Stimulated activated memory B cell treated with anti-CD40 and anti-IgM and Interleukin-4, amounts not matched to agents 10 μg/mL and 1 μg/mL and 100 μg/mL, for 72 hours (primary cell): ENCODE measurements around the gene PTPRU.

Experiments used
- ATAC-seq: fragments of 150-1000 bp; cut with Tn5 transposase; 2 replicates; pipeline ENCODE4 v1.10.0; 2021
- H3K27ac Mint-ChIP-seq: one replicate; pipeline ENCODE4 v1.8.0; 2022; ENCODE audit warnings: mild to moderate bottlenecking, mixed read lengths
- H3K27me3 Mint-ChIP-seq: one replicate; pipeline ENCODE4 v1.8.0; 2022; ENCODE audit warnings: mixed read lengths
- H3K36me3 Mint-ChIP-seq: one replicate; pipeline ENCODE4 v1.8.0; 2022; ENCODE audit warnings: mixed read lengths
- H3K4me1 Mint-ChIP-seq: one replicate; pipeline ENCODE4 v1.8.0; 2022; ENCODE audit warnings: mixed read lengths
- H3K4me3 Mint-ChIP-seq: one replicate; pipeline ENCODE4 v1.8.0; 2022; ENCODE audit warnings: mild to moderate bottlenecking, moderate library complexity, mixed read lengths
- H3K9me3 Mint-ChIP-seq: one replicate; pipeline ENCODE4 v1.8.0; 2022; ENCODE audit warnings: mixed read lengths

Gene PTPRU

DNA sequence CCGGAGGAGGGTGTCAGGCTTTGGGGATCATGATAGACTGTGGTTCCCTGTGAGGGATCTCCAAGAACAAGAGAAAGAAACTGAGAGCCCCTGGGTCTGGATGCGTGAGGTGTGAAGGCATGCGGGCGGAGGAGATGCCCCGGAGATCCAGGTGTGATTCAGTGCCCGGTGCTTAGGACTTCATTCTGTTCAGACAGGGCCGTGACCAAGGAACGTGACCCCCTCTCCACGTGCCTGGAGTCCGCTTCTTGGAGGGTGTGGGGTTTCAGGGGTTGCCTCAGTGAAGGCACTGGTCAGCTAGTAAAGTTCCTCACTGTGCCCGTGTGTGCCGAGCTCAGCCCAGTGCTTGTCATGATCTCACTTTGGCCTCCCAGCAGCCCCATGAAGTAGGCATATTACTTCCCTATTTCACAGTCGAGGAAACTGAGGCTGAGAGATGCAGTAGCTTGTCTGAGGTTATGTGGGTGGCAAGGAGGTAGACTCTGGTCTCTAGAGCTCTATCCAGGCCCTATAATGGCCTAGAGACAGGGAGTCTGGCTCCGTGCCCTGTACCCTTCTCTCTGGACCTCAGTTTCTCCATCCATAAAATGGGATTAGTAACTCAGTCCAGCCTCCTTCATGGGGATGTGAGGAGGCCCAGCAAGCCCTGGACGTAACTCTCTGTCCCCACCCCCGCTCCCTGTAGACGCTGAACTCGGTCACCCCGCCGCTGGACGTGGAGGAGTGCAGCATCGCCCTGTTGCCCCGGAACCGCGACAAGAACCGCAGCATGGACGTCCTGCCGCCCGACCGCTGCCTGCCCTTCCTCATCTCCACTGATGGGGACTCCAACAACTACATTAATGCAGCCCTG lies 81.0 kb downstream of the PTPRU start:
- peaks cover 6% of the 10 kb centered on the region for H3K27me3 Mint-ChIP-seq
- H3K4me1 Mint-ChIP-seq: no peaks in the 10 kb centered on the region
- no peaks in the 10 kb centered on the region for H3K36me3 Mint-ChIP-seq
- no peaks in the 10 kb centered on the region for H3K9me3 Mint-ChIP-seq
- no peak overlapping the region for H3K4me3 Mint-ChIP-seq
- no peak for ATAC-seq
- H3K27ac Mint-ChIP-seq: no peak overlapping the region

DNA sequence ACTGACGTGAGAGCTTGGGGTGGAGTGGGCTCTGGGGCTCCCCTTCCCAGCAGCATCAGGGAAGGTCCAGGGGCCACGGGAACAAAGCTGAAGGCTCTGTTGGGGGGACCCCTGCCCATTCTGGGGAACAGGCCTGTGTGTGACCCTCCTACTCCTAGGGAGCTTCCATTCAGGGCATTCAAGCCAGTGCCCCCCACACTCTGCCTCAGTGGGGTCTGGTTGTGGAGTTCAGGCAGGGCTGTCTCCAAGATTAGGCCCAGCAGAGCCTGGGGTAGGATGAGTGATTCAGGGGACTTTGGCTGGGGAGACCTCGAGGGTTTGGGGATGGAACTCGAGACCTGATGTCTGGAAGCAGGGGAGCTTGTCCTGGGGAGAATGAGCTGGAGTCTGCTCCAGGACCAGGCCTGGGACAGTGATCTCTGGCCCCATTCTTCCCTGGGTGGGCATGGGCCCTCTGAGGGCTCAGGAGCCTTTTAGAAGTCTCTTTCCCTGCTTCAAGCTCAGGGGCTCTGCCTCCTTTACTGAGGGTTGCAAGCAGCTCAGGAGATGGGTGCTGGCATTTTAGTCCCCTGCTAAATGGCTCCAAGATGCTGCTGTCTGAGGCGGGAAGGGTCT lies 81.7 kb downstream of the PTPRU start:
- no peak overlapping the region for H3K27ac Mint-ChIP-seq
- no peaks in the 10 kb centered on the region for H3K9me3 Mint-ChIP-seq
- no peak overlapping the region for H3K4me3 Mint-ChIP-seq
- ATAC-seq: no peak
- H3K4me1 Mint-ChIP-seq: no peaks in the 10 kb centered on the region
- peaks cover 7% of the 10 kb centered on the region for H3K27me3 Mint-ChIP-seq
- H3K36me3 Mint-ChIP-seq: no peaks in the 10 kb centered on the region

DNA sequence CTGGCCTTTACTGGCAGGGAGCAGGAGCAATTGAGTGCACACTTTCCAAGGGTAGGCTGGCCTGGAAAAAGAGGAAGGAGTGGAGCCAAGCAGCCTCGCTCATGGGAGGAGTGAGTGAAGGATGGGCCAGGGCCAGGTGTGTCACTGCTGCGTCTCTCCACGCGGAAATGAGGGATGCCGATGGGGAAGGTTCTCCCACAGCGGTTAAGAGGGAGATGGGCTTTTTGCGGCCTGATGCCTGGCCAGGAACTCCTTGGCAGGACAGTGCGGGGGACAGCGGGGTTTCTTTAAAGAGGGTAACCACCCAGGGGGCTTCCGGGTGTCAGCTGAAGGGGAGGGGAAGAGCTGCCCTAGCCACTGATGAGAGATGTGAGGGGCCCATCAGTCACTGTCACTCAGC lies 82.4 kb downstream of the PTPRU start:
- Mint-ChIP-seq H3K27me3 (peaks cover 7% of the 10 kb centered on the region), H3K36me3 (no peaks in the 10 kb centered on the region), H3K9me3 (no peaks in the 10 kb centered on the region), H3K4me3 (no peak overlapping the region), H3K4me1 (no peaks in the 10 kb centered on the region), H3K27ac (no peak overlapping the region)
- no peak for ATAC-seq

DNA sequence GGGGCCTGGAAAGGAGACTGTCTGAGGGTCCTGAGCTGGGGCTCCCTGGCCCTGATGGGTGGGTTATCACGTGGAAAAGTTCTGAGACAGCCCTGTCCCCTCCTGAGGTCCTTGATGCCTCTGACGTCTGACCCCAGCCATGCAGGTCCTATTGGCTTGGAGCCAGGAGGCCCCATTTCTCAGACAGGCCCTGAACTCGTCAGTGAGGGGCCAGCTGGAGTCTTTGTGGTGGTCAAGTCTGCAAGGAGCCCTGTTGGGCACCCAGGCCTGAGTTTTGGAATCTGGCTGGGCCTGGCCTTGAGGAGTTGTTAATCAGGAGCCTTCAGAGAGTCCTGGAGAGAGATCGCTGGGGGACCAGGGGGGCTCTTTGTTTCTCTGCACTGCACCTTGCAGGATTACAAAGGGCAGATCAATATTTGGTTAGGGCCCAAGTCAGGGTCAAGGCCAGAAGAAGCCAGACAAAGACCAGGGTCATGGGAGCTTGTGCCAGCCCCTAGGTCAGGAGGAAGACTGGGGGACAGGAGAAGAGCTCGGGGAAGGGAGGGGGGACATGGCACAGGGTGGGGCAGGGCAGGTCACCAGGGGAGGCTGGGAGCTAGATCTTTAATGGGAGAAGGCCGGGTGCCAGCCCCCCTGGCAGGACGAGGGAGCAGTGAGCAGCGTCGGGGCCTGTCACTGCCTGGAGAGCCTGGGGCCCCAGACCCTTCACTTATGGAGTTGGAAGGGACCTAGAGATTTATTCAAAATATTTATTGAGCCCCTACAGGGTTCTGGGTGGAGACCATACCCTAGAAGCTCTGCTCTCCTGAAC lies 83.2 kb downstream of the PTPRU start:
- Mint-ChIP-seq H3K4me3 (no peak overlapping the region), H3K27ac (no peak overlapping the region), H3K4me1 (no peaks in the 10 kb centered on the region), H3K9me3 (no peaks in the 10 kb centered on the region), H3K27me3 (peaks cover 7% of the 10 kb centered on the region), H3K36me3 (no peaks in the 10 kb centered on the region)
- no peak for ATAC-seq

DNA sequence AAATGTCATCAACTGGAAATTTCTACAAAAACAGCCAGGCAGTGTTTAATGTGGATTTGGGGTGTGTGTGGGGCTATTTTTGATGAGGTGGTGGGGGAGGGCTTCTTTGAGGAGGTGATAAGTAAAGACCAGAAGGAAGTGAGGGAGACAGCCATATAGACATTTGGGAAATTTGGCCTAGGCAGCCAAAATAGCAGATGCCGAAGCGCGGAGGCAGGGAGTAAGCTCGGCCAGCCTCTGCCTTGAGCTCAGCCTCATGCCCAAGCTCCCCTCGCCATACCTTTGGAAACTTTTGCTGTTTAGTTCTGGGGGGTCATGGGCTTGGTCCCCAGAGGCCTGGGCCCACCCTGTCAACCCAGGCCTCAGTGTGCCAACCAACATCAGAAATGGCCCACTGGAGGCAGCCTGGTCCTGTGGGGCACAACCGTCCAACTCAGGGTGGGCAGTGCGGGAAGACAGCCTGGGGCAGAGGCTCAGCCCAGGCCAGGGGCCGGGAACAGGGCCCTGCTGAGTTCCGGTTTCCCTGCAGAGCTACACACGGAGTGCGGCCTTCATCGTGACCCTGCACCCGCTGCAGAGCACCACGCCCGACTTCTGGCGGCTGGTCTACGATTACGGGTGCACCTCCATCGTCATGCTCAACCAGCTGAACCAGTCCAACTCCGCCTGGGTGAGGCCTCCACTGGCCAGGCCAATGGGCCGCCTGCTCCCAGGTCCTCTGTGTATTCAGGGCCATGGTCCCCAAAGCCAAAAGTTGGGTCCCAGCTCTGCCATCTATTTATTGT lies 84.0 kb downstream of the PTPRU start:
- no peaks in the 10 kb centered on the region for H3K36me3 Mint-ChIP-seq
- no peak overlapping the region for H3K27ac Mint-ChIP-seq
- H3K9me3 Mint-ChIP-seq: no peaks in the 10 kb centered on the region
- no peak overlapping the region for H3K4me3 Mint-ChIP-seq
- H3K4me1 Mint-ChIP-seq: peaks cover 6% of the 10 kb centered on the region
- H3K27me3 Mint-ChIP-seq: peaks cover 7% of the 10 kb centered on the region
- no peak for ATAC-seq

DNA sequence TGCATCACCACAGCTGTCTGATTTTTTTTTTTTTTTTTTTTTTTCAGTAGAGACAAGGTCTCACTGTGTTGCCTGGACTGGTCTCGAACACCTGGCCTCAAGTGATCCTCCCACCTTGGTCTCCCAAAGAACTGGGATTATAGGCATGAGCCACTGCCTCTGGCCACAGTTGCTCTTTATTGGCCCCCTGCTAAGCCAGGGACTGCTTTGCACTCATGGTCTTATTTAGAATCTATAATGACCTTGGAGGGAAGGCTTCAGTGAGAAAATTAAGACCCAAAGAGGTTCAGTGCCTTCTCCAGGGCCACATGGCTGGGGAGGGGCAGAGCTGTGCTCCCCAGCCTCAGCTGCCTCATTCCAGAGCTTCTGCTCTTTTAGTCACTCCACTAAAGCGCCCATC lies 84.9 kb downstream of the PTPRU start:
- Mint-ChIP-seq H3K4me3 (no peak overlapping the region), H3K9me3 (no peaks in the 10 kb centered on the region), H3K27me3 (peaks cover 7% of the 10 kb centered on the region), H3K27ac (no peak overlapping the region), H3K4me1 (peaks cover 6% of the 10 kb centered on the region), H3K36me3 (no peaks in the 10 kb centered on the region)
- no peak for ATAC-seq

DNA sequence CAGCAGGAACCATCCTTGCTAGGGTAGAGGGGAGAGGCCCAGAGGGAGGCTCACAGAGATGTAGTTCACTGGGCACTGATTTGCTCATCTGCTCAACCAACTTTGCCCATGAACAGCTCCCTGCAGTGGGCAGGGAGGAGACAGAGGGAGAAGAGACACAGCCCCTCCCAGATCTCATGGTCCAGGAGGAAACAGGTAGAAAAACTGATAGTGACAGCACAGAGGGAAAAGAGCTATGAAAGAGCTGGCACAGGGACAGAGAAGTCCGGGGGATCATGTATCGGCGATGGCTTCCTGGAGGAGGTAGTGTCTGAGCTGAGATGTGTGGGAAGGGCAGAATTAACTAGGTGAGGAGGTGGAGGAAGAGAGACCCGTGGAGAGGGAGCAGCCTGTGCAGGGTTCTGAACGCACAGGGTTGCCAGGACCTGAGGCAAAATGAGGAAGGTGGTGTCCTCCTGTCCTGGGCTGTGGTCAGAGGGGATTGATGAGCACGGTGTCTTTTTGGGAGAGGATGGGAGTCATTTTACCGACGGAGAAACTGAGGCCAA lies 85.9 kb downstream of the PTPRU start:
- Mint-ChIP-seq H3K36me3 (no peaks in the 10 kb centered on the region), H3K27ac (no peak overlapping the region), H3K4me1 (peaks cover 6% of the 10 kb centered on the region), H3K27me3 (peaks cover 7% of the 10 kb centered on the region), H3K4me3 (no peak overlapping the region), H3K9me3 (no peaks in the 10 kb centered on the region)
- ATAC-seq: no peak

DNA sequence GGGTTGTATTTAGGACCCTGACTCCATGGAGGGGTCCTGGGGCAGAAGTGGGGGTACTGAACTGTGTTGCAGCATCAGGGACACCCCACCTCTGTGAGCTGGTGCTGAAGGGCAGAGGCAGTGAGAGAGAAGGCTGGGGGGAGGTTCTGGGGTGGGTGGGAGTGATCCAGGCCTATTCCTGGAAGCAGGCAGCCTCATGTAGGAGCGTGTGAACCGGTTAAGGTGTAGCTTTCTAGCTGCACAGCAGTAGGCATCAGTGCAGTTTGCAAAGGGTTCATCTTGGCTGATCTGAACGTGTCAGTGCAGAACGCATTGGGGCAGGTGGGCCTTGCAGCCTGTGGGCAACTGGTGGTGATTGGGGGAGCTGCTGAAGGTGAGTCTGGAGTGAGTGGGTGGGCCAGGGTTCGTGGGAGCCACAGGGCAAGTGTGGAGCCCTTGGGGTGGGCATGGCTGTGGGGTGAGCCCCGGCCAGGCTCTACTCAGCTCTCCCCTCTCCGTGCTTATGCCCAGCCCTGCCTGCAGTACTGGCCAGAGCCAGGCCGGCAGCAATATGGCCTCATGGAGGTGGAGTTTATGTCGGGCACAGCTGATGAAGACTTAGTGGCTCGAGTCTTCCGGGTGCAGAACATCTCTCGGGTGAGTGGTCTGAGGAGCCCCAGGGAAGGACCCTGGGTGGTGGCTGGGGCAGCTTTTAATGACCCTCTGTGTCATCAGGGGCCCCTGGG lies 86.7 kb downstream of the PTPRU start:
- peaks cover 7% of the 10 kb centered on the region for H3K27me3 Mint-ChIP-seq
- H3K36me3 Mint-ChIP-seq: no peaks in the 10 kb centered on the region
- no peaks in the 10 kb centered on the region for H3K9me3 Mint-ChIP-seq
- H3K4me1 Mint-ChIP-seq: peaks cover 6% of the 10 kb centered on the region
- H3K4me3 Mint-ChIP-seq: no peak overlapping the region
- ATAC-seq: no peak
- H3K27ac Mint-ChIP-seq: no peak overlapping the region

DNA sequence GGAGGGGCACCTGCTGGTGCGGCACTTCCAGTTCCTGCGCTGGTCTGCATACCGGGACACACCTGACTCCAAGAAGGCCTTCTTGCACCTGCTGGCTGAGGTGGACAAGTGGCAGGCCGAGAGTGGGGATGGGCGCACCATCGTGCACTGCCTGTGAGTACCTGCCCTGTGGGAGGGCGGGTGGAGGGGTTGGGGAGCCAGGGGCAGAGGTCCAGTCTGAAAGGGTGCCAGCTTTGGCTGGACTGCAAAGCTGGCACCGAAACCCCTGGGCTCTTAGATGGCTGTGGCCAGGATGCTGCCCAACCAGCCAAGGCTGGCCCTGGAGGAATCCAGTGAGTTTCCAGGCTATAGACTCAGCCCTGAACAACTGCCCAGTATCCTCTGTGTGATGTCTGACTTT lies 87.3 kb downstream of the PTPRU start:
- Mint-ChIP-seq H3K27ac (no peak overlapping the region), H3K9me3 (no peaks in the 10 kb centered on the region), H3K4me1 (peaks cover 6% of the 10 kb centered on the region), H3K36me3 (no peaks in the 10 kb centered on the region), H3K27me3 (peaks cover 7% of the 10 kb centered on the region), H3K4me3 (no peak overlapping the region)
- no peak for ATAC-seq

DNA sequence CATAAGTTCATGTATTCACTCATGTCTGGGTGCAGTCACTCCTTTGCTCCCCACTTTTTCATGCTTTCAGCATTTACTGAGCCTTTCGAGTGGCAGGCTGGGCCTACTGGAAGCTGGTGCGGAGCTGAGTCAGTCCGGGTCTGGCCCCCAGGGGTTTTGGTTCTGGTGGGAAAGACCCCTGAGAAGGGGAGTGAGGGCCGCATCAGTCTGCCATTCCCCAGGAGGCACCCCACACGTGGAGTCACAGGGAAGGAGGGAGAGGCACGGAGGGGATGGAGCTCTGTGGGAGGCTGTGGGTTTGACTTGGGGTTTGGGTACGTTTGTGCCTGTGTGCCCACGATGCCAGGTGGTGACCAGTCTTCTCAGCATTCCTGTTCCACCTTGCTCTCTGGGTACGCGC lies 87.9 kb downstream of the PTPRU start:
- H3K4me3 Mint-ChIP-seq: no peak overlapping the region

DNA sequence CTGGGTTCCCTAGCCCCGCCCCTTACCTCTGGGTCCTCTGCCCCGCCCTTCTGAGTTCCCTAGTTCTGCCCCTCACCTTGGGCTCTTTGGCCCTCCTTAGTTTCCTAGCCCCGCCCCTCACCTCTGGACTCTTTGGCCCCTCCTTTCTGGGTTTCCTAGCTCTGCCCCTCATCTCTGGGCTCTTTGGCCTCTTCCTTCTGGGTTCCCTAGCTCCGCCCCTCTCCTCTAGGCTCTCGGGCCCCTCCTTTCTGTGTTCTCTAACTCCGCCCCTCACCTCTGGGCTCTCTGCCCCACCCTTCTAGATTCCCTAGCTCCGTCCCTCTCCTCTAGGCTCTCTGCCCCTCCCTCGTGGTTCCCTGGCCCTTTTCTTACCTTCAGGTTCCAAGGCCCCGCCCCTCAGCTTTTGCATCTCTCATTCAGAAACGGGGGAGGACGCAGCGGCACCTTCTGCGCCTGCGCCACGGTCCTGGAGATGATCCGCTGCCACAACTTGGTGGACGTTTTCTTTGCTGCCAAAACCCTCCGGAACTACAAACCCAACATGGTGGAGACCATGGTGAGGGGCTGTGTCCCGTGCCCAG lies 88.5 kb downstream of the PTPRU start:
- Mint-ChIP-seq H3K27me3 (peaks cover 19% of the 10 kb centered on the region), H3K9me3 (no peaks in the 10 kb centered on the region), H3K4me1 (peaks cover 6% of the 10 kb centered on the region), H3K4me3 (no peak overlapping the region), H3K36me3 (no peaks in the 10 kb centered on the region), H3K27ac (no peak overlapping the region)
- no peak for ATAC-seq

More for the DNA sequence above, 87.9 kb downstream of the PTPRU start:
- no peaks in the 10 kb centered on the region for H3K9me3 Mint-ChIP-seq
- no peak for ATAC-seq
- H3K4me1 Mint-ChIP-seq: peaks cover 6% of the 10 kb centered on the region
- peaks cover 12% of the 10 kb centered on the region for H3K27me3 Mint-ChIP-seq
- no peaks in the 10 kb centered on the region for H3K36me3 Mint-ChIP-seq
- no peak overlapping the region for H3K27ac Mint-ChIP-seq

DNA sequence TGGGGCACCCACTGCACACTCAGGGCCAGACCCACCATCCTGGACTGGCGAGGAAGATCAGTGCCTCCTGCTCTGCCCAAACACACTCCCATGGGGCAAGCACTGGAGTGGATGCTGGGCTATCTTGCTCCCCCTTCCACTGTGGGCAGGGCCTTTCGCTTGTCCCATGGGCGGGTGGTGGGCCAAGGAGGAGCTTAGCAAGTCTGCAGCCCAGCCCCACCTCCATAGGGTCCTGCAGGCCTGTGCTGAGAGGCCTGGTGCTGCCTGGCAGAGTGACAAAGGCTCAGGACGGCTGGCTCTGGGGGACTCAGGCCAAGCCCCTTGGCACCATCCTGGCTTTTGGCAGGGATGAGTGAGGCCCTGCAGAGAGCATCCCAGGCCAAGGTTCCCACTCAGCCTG lies 89.4 kb downstream of the PTPRU start:
- Mint-ChIP-seq H3K4me3 (no peak overlapping the region), H3K27me3 (peaks cover 20% of the 10 kb centered on the region), H3K4me1 (peaks cover 6% of the 10 kb centered on the region), H3K27ac (no peak overlapping the region), H3K9me3 (no peaks in the 10 kb centered on the region), H3K36me3 (no peaks in the 10 kb centered on the region)
- no peak for ATAC-seq

DNA sequence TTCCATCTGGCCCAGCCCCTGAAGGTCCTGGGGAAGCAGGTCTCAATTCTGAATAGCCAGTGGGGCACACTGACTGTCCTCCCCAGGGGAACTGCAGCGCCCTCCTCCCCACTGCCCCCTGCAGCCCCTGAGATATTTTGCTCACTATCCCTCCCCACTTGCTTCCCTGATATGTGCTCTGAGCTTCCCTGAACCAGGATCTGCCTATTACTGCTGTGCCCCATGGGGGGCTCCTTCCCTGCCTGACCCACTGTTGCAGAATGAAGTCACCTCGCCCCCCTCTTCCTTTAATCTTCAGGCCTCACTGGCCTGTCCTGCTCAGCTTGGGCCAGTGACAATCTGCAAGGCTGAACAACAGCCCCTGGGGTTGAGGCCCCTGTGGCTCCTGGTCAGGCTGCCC lies 89.8 kb downstream of the PTPRU start:
- Mint-ChIP-seq H3K4me3 (no peak overlapping the region), H3K9me3 (no peaks in the 10 kb centered on the region), H3K36me3 (no peaks in the 10 kb centered on the region), H3K4me1 (peaks cover 6% of the 10 kb centered on the region), H3K27ac (no peak overlapping the region), H3K27me3 (peaks cover 20% of the 10 kb centered on the region)
- ATAC-seq: no peak
